Kidney epithelial cell (primary cell): ENCODE measurements around the gene NPTXR. TPM values are rescaled to one million over a fixed set of nuclear protein-coding genes. Genes with fewer than 3 reads are reported as not detected.

Source experiments
- DNase-seq: peaks from one replicate; pipeline ENCODE4 v3.0.0-alpha.2; 2010; ENCODE audit warnings: low read depth
- H3K27me3 ChIP-seq: 2 replicates; pipeline ENCODE4 v1.6.0; 2011; ENCODE audit warnings: low read length; ENCODE audit not compliant: control insufficient read depth, insufficient read depth
- H3K36me3 ChIP-seq: 2 replicates; pipeline ENCODE4 v1.5.1; 2011; ENCODE audit warnings: low read length; ENCODE audit not compliant: control insufficient read depth, insufficient read depth
- H3K4me3 ChIP-seq: 2 replicates; pipeline ENCODE4 v1.5.1; 2011; ENCODE audit warnings: low read depth, mild to moderate bottlenecking, control low read depth, low read length
- CTCF ChIP-seq: IDR thresholded peaks from 2 replicates; pipeline ENCODE4 v1.5.1; 2011; ENCODE audit warnings: mild to moderate bottlenecking, moderate library complexity, low read length, control low read depth, inconsistent platforms; ENCODE audit not compliant: insufficient read depth, poor library complexity, severe bottlenecking
- total RNA-seq: library from RNA; depleted of rRNA; stranded (reverse); fragments of >200 nt; gene quantifications from 2 replicates; pipeline ENCODE4 v1.2.3, GENCODE V29; 2015

Gene NPTXR
- total RNA-seq, 1 donor from 2014 or later: 2.4 TPM

DNA sequence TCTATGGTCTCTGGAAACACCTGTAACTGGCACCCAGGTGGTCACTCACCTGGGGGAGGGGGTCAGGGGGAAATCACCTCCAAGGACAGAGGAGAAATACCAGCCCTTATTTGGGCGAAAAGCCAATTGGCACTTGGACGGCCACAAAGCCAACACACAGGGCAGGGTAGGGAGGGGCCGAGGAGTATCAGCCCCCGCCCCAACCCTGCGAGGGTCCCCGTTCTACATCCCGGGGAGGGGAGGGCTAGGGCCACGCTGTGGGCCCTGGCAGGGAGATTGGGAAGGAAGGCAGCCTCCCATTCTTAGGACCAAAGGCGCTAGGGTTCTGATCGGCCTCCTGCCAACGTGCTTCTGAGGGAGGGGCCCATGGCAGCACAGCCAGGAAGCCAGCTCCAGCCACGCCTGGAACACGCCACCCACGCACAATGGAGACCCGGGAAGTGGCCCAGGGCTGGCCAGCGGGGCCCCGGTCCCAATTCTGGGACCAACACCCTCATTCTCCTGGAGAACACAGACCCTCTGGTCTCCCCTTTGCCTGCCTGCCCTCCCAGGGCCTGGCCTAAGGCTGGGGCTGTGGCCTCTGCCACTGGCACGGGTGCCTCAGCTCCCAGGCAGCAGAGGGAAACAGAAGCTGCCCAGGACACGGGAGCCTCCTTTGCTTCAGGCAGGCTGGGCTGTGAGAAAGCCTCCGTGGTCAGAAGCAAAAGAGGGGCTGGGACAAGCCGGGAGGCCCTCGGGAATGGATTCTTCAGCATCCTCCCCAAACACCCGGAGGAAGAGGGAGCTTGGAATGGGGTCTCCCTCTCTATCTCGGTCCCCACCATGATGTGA is 20.7 kb upstream of the NPTXR start:
- Histone ChIP-seq H3K36me3 (peaks cover under 1% of the 10 kb centered on the region), H3K27me3 (peaks cover 11% of the 10 kb centered on the region), H3K4me3 (no peak overlapping the region)
- TF ChIP-seq CTCF: no peak
- no peak for DNase-seq

GRCh38 chr22:38863531-38864131 is 19.8 kb upstream of the NPTXR start:
- Histone ChIP-seq H3K4me3 (no peak overlapping the region), H3K36me3 (no peaks in the 10 kb centered on the region), H3K27me3 (peaks cover 11% of the 10 kb centered on the region)
- no peak for TF ChIP-seq CTCF
- no peak for DNase-seq

- peaks cover 16% of the 10 kb centered on the region for H3K27me3 ChIP-seq
- H3K36me3 ChIP-seq: no peaks in the 10 kb centered on the region
- DNase-seq: no peak
- no peak for TF ChIP-seq CTCF
- H3K4me3 ChIP-seq: no peak overlapping the region
These were observed 18.8 kb upstream of the NPTXR start for GRCh38 chr22:38862375-38863329.

GRCh38 chr22:38861927-38862326 is 18.1 kb upstream of the NPTXR start:
- no peak for DNase-seq
- Histone ChIP-seq H3K4me3 (no peak overlapping the region), H3K27me3 (peaks cover 16% of the 10 kb centered on the region), H3K36me3 (no peaks in the 10 kb centered on the region)
- TF ChIP-seq CTCF: no peak

DNA sequence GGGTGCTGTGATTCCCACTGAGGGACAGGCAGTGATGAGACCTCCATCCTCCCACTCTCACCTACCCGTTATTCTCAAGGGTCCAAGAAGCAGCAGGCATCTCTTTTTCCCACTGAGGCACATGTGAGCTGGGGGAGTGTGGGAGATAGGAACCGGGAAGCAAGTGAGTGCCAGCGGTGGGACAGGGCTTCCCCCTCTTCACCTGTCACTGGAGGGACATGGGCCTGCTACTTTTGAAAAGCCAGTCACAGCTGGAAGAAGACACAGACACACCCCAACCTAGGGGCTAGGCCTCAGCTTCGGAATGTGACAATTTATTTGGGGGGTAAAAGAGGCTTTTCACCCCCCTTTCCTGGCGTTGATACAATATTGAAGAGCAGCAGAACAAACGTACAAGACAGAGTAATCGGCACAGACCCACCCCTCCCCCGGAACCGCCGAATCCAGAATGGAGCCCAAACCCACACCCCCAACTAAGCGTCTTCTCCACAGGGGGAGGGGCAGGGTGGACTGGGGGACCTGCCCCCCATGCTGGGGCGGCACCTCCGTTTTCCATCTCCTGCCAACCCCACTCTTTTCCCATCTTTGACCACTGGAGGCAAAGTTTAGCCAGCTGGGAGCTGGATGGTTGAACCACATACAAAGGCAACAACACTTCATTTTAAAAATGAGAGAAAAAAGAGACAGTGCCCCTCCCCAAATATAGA is 17.5 kb upstream of the NPTXR start:
- no peak for DNase-seq
- Histone ChIP-seq H3K27me3 (peaks cover 16% of the 10 kb centered on the region), H3K4me3 (no peak overlapping the region), H3K36me3 (no peaks in the 10 kb centered on the region)
- peak; percentile 18 for TF ChIP-seq CTCF
